ENCODE results near the gene KIFC1. TPM values are rescaled to one million over a fixed set of nuclear protein-coding genes. Genes with fewer than 3 reads are reported as not detected.

Gene KIFC1
- total and polyA plus RNA-seq, 2 of the 4 experiments (the other 2 are of a cell fraction) = 33.9 to 40.6 TPM

GRCh38 chr6:33359331-33359730 lies 32.3 kb upstream of the KIFC1 start:
- in situ Hi-C loops (cut with MboI; ENCODE audit: low sequenced_read_pairs) = no loop called here
- no peak overlapping the region for H2BK15ac ChIP-seq (ENCODE audit: low read depth, low read length)
- H3K27me3 ChIP-seq (ENCODE audit: control insufficient read depth, insufficient read depth, low read length) = peaks cover 22% of the 10 kb centered on the region
- intact Hi-C loops (cut with micrococcal nuclease) = no loop called here
- H2AK9ac ChIP-seq (replicated peaks; ENCODE audit: low read depth, low read length, poor library complexity) = no peak overlapping the region
- H4K5ac ChIP-seq (ENCODE audit: low read depth, low read length) = no peak overlapping the region
- dilution Hi-C loops (cut with HindIII; ENCODE audit: low sequenced_read_pairs, unreplicated experiment) = no loop called here
- ChIA-PET POLR2A (ENCODE audit: unreplicated experiment) (interaction anchor here (0.6 kb wide), 1 partner anchor 15 kb away, joined by 3 read pairs; no protein-coding TSS in a partner anchor), CTCF (interaction anchor here (1.0 kb wide), 1 partner anchor 32 kb away, joined by 3 read pairs; no protein-coding TSS in a partner anchor)
- H2BK20ac ChIP-seq (ENCODE audit: low read depth, low read length) = no peak overlapping the region
- no peaks in the 10 kb centered on the region for H4K20me1 ChIP-seq (ENCODE audit: insufficient read depth, low read length)
- H2BK5ac ChIP-seq (ENCODE audit: low read depth, low read length, poor library complexity, severe bottlenecking) = no peak overlapping the region
- no peak overlapping the region for H3K4me2 ChIP-seq (ENCODE audit: low read depth, low read length)
- H3K9me1 ChIP-seq (ENCODE audit: insufficient read depth, low read length) = no peaks in the 10 kb centered on the region
- H3K18ac ChIP-seq (ENCODE audit: low read depth, low read length) = no peak overlapping the region
- H3K9me3 ChIP-seq (ENCODE audit: control insufficient read depth, insufficient read depth, low read length) = no peaks in the 10 kb centered on the region
- no peak overlapping the region for H3K56ac ChIP-seq (ENCODE audit: extremely low read depth, insufficient read depth, low read length)
- H3K23ac ChIP-seq (ENCODE audit: low read depth, low read length) = no peak overlapping the region
- no peak overlapping the region for H2AFZ ChIP-seq (replicated peaks; ENCODE audit: low read length, poor library complexity)
- TF ChIP-seq CHD1 (IDR thresholded peaks at IDR 0.05; ENCODE audit: low read depth, low read length) = no peak
- TF ChIP-seq USF2 (IDR thresholded peaks at IDR 0.05; ENCODE audit: low read depth, low read length) = no peak
- TF ChIP-seq BHLHE40 (IDR thresholded peaks at IDR 0.05; ENCODE audit: low read depth, low read length) = no peak
- TF ChIP-seq FOS (IDR thresholded peaks at IDR 0.05; ENCODE audit: low read depth, low read length) = no peak
- TF ChIP-seq SMC3 (IDR thresholded peaks at IDR 0.05; ENCODE audit: low read depth, low read length) = no peak
- TF ChIP-seq RAD21 (IDR thresholded peaks at IDR 0.05; ENCODE audit: low read length) = no peak
- no peak for TF ChIP-seq CEBPB (IDR thresholded peaks at IDR 0.05; ENCODE audit: low read depth, low read length)
- no peak for TF ChIP-seq ELK1 (IDR thresholded peaks at IDR 0.05; ENCODE audit: borderline replicate concordance, low read depth, low read length)
- no peak for TF ChIP-seq POLR2A (IDR thresholded peaks at IDR 0.05; ENCODE audit: low read depth, low read length)
- TF ChIP-seq RFX5 (IDR thresholded peaks at IDR 0.05; ENCODE audit: low read depth, low read length) = no peak
- no peak for TF ChIP-seq MAFK (IDR thresholded peaks at IDR 0.05; ENCODE audit: low read depth, low read length)
- no peak for TF ChIP-seq MAZ (IDR thresholded peaks at IDR 0.05; ENCODE audit: borderline replicate concordance, low read depth, low read length)
- no peak for TF ChIP-seq MXI1 (IDR thresholded peaks at IDR 0.05; ENCODE audit: borderline replicate concordance, low read depth, low read length)
- TF ChIP-seq RCOR1 (IDR thresholded peaks at IDR 0.05; ENCODE audit: insufficient replicate concordance, low read length) = no peak
- TF ChIP-seq, protein P1, sequence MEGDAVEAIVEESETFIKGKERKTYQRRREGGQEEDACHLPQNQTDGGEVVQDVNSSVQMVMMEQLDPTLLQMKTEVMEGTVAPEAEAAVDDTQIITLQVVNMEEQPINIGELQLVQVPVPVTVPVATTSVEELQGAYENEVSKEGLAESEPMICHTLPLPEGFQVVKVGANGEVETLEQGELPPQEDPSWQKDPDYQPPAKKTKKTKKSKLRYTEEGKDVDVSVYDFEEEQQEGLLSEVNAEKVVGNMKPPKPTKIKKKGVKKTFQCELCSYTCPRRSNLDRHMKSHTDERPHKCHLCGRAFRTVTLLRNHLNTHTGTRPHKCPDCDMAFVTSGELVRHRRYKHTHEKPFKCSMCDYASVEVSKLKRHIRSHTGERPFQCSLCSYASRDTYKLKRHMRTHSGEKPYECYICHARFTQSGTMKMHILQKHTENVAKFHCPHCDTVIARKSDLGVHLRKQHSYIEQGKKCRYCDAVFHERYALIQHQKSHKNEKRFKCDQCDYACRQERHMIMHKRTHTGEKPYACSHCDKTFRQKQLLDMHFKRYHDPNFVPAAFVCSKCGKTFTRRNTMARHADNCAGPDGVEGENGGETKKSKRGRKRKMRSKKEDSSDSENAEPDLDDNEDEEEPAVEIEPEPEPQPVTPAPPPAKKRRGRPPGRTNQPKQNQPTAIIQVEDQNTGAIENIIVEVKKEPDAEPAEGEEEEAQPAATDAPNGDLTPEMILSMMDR (conservative IDR thresholded peaks at IDR 0.05; ENCODE audit: low read depth, low read length) = no peak
- TF ChIP-seq NFE2L2 (IDR thresholded peaks at IDR 0.05; ENCODE audit: low read depth, low read length) = no peak
- H3K79me1 ChIP-seq (ENCODE audit: low read depth in 1 of 2, low read length in 2 of 2) = no peaks in the 10 kb centered on the region
- H3K9ac ChIP-seq (ENCODE audit: low read depth, low read length) = no peak overlapping the region
- no peak for ATAC-seq (ENCODE audit: low read depth)
- H3K4me1 ChIP-seq (ENCODE audit: control insufficient read depth, insufficient read depth, low read length) = no peaks in the 10 kb centered on the region
- H3K14ac ChIP-seq (replicated peaks; ENCODE audit: low read depth, low read length) = no peak overlapping the region
- no peak overlapping the region for H2AK5ac ChIP-seq (ENCODE audit: low read depth, low read length)
- H3K4me3 ChIP-seq (ENCODE audit: insufficient read depth, low read depth, low read length) = no peak overlapping the region
- no TSS peak for BruUV-seq (replicated peaks)
- no peak overlapping the region for H4K8ac ChIP-seq (ENCODE audit: low read depth in 2 of 2, low read length in 2 of 2)
- H4K91ac ChIP-seq (ENCODE audit: insufficient read depth, low read depth, low read length) = no peak overlapping the region
- H3K36me3 ChIP-seq (ENCODE audit: control insufficient read depth, insufficient read depth, low read length) = no peaks in the 10 kb centered on the region
- H2BK120ac ChIP-seq (ENCODE audit: low read depth, low read length) = no peak overlapping the region
- H3K27ac ChIP-seq (ENCODE audit: insufficient read depth, low read length) = no peak overlapping the region
- no peak overlapping the region for H3K4ac ChIP-seq (ENCODE audit: low read depth, low read length)
- no peak for DNase-seq
